ENCODE data around the gene OR4K5.
"Not testable (repeated sequence)": the region's sequence is repeated elsewhere in the genome, so short reads cannot be mapped to it uniquely, and the experiment has no call there.

OR4K5 gene

GRCh38 chr14:19920021-19920657, at the start of gene OR4K5:
OR4K5 (plus strand) TSS chr14:19920607; CDS start chr14:19920607, 0 bp downstream.
- no peak for DNase-seq

GRCh38 chr14:19873178-19873577, 47.2 kb upstream of the OR4K5 start:
- no peak for DNase-seq

DNA sequence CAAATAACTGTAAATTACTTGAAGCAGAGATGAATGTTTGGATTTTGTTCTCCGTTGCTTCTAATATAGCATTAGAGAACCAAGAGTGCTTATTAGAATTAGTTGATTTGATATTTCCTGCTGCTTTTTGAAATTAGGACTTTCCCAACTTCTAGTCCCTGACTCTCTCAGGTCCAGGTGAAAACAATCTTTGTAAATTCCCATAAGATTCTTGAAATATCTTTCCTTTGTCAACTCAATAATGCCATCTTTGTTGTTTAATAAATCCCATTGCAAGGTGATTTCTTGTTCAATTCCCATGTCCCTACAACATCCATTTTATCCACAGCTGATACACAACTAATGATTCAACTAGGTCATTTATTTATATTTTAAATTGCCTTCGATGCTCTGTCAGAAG, 45.6 kb upstream of the OR4K5 start, which contains the start of gene OR4K2:
Gene OR4K2 (plus strand): TSS at position 301 of the 400 bp plus-strand sequence. CDS start 1,126 bp downstream, outside the sequence.
- no peak for DNase-seq

- peak; percentile 38 for DNase-seq
Observed at GRCh38 chr14:19878029-19878642, 42.3 kb upstream of the OR4K5 start.

DNA sequence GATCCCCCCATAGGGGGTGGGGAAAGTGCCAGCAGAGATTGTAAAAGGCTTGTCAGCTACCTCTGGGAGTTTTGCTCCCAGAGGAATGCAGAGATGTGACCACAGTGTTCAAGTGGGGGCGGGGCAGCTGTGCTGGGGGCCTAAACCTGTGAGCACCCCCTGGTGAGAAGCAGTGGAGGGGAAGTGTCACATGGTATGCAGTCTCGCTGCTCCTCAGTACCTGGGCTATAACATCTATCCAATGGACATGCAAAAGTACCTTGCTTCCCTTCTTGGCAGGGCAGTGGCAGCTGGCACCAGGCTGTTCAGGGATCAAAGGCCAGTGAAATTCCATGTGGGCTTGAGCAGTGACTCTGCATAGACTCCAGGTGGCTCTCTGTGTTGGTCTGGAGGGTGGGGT, 25.1 kb upstream of the OR4K5 start:
- no peak for DNase-seq

DNA sequence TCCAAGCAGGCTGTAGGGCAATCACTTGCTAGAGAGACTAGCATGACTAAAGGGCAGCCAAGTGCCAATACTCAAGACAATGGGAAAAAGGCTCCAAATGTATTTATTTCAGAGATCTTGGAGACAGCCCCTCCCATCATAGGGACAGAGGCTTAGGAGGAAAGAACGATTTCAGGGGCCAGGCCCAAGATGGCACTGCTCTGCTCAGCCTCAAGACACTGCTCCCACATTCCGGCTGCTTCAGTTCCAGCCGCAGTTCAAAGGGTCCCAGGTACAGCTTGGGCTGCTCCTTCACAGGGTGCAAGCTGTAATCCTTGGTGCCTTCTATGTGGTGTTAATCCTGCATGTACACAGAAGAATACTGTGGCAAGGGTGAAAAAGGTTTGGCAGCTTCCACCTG, 19.4 kb upstream of the OR4K5 start:
- no peak for DNase-seq

DNA sequence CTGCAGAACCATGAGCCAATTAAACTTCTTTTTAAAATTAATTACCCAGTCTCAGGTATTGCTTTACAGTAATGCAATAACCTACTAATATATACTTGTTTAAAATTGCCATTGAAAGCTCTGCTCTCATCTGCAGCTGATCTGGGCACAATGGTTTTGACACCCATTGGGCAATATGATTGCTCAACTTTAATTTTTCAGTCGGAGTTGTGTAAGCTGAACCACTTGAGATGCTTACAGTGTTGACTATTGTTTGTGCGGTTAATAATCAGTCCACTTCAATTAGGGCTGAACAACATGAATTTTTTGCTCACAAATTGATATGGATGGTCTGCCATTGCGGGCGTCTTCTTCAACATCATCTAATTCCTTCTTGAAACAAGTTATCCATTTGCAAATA, 18.0 kb upstream of the OR4K5 start:
- no peak for DNase-seq

DNA sequence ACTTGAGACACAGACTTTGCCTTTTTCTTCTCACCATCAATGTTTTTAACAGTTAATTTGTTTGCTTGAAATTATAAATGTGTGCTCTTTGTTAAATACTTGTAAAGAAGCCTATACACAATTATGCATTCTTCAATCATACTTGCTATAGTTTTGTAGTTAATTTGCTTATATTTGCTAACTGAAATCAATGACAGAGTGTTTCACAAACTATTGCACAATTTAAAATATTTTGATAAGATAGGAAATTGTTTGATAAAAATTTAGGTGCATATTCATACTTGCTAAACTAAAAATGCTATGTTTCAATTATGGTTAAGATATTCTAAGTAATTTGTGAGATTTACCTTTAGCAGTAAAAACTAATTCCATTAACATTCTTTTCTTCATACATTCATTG, 13.7 kb upstream of the OR4K5 start:
- no peak for DNase-seq

DNA sequence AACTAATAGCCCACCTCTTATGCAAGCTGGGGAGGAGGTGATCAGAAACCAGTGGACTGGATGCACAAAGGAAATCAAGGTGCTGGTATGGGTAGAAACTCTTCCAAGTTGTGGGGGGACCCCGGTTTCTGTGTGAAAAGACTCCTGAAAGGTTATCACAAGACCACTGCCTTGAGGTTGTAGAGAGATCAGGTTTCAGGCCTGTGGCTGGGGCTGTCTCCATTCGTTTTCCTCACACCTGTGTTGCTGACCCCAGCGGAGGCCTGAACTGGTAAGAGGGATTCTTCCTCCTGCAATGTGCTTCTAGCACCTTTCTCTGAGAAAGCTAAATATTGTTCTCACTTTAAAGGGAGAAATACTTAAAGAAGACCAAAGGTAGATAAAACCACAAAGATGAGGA, 9.3 kb upstream of the OR4K5 start:
- DNase-seq, result no peak

GRCh38 chr14:19917243-19917642, 3.2 kb upstream of the OR4K5 start:
- DNase-seq, result no peak

DNA sequence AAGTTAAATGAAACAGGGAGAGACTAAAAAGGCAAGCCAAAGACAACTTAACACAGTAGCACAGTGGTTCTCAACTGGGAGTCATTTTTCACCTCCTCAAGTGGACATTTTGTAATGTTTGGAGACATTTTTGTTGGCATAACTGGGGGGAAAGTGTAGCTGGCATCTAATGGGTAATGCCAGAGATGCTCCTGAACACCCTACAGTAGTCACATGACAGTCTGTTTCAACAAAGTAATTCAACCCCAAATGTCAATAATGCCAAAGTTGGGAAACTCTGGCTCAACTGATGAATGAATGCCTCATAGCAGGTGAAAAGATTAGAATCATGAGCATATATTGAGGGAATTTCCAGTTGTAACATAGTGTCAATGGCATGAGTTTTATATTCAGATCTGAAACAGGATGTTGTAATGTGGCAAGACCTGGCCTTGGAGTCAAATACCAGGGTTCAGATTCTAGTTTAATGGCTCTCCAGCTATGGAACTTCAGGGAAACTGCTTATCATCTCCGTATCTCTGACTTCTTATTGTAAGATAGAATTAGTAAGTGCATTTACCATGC, 2.4 kb upstream of the OR4K5 start:
- no peak for DNase-seq

- no peak for DNase-seq
Observed at GRCh38 chr14:19918553-19919264, 1.7 kb upstream of the OR4K5 start.

DNA sequence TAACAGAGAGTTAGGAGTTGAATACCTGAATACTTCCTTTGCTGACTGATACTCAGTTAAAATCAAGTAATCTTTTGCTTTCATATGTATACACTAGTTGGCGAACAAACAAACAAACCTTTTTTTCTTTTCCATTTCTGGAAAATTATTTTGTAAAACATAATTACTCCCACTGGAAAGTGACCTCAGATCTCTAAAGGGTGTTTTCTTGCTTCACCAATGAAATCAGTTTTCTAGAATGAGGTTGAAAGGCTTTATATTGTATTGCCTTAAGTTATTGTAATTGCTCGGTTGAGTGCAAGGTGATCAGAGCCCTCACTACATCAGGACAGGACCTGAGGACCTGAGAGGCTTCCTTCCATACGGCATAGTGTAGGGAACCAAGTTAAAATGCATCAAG, 10.2 kb downstream of the OR4K5 start, which contains the start of gene OR4K1:
Gene OR4K1 (plus strand): TSS at position 301 of the 400 bp plus-strand sequence. CDS start 4,750 bp downstream, outside the sequence.
- DNase-seq, result no peak

DNA sequence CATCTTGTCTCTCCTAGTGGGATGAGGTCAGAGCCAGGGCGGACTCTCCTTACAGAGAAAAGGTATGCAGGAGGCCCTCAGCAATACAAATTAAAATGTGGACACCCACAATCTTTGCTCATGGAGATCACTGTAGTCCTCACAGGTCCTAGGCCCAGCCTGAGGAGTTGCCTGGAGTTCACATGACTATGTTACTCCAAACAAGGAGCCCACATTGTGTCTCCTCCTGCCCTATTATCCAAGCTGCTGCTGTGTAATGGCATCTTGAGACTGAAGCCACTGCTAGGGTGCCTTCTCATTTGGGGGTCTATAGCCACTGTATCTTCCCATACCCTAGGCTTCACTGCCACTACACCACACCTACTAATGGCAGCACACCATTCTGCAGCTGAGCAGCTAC, 21.3 kb downstream of the OR4K5 start:
- no peak for DNase-seq

GRCh38 chr14:19947413-19948090, 27.1 kb downstream of the OR4K5 start:
- DNase-seq, result no peak

GRCh38 chr14:19949218-19949617, 28.8 kb downstream of the OR4K5 start:
- DNase-seq, result no peak

DNA sequence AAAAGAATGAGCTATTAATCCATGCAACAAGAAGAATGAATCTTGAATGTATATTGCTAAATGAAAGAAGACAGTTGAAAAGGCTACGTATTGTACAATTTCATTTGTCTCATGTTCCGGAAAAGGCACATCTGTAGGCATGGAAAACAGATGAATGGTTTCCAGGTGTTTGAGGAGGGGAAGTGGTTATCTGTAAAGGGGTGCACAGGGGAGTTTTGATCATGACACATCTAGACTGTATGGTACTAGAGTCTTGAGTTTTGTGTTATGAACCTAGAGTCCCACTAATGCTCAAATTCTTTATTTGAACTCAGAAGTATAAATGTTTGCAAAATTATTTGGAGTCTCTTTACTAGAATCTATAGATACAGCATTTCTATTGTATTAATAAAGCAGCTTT, 49.3 kb downstream of the OR4K5 start:
- DNase-seq, result not testable (repeated sequence)
